Chondrocyte (in vitro differentiated cells): Measurements from ENCODE around the gene UCN3. TPM values are rescaled to one million over a fixed set of nuclear protein-coding genes. Genes with fewer than 3 reads are reported as not detected.

Source experiments
- DNase-seq: peaks from one replicate; pipeline ENCODE4 v3.0.0; 2021; ENCODE audit warnings: mixed read lengths, low spot score
- H3K27ac Mint-ChIP-seq: one replicate; pipeline ENCODE4 v1.8.0; 2021; ENCODE audit warnings: mild to moderate bottlenecking, moderate library complexity, mixed read lengths; ENCODE audit not compliant: unreplicated experiment
- H3K27me3 Mint-ChIP-seq: 2 replicates; pipeline ENCODE4 v1.8.0; 2021; ENCODE audit warnings: low read depth, mixed read lengths
- H3K36me3 Mint-ChIP-seq: 2 replicates; pipeline ENCODE4 v1.8.0; 2021; ENCODE audit warnings: low read depth, mixed read lengths
- H3K4me1 Mint-ChIP-seq: 2 replicates; pipeline ENCODE4 v1.8.0; 2021; ENCODE audit warnings: low read depth, mild to moderate bottlenecking, mixed read lengths
- H3K4me3 Mint-ChIP-seq: one replicate; pipeline ENCODE4 v1.8.0; 2021; ENCODE audit warnings: mild to moderate bottlenecking, moderate library complexity, mixed read lengths; ENCODE audit not compliant: unreplicated experiment
- H3K9me3 Mint-ChIP-seq: 2 replicates; pipeline ENCODE4 v1.8.0; 2021; ENCODE audit warnings: low read depth, mixed read lengths
- total RNA-seq: library from RNA; stranded (reverse); gene quantifications from 3 replicates; pipeline ENCODE4 v1.2.1, GENCODE V29; 2021
- TF ChIP-seq, protein P1 (sequence below): fragments of 200-600 bp; sonication (generic); IDR thresholded peaks from 2 replicates; pipeline ENCODE4 v1.5.0; 2021; ENCODE audit warnings: antibody characterized with exemption, mild to moderate bottlenecking, moderate library complexity

Gene UCN3
- total RNA-seq, 1 donor from 2014 or later = not detected

DNA sequence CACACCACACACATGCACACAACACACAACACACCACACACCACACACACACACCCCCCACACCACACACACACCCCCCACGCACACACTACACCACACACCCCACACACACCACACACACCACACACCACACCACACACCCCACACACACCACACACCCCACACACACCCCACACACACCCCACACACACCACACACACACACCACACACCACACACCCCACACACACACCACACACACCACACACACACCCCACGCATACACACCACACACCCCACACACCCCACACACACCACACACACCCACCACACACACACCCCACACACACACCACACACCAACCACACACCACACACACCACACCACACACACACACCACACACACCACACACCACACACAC, 16.4 kb downstream of the UCN3 start:
- Mint-ChIP-seq H3K4me1 (no peaks in the 10 kb centered on the region), H3K4me3 (no peak overlapping the region), H3K27ac (no peak overlapping the region), H3K27me3 (peaks cover 12% of the 10 kb centered on the region), H3K9me3 (no peaks in the 10 kb centered on the region), H3K36me3 (no peaks in the 10 kb centered on the region)
- TF ChIP-seq, protein P1, sequence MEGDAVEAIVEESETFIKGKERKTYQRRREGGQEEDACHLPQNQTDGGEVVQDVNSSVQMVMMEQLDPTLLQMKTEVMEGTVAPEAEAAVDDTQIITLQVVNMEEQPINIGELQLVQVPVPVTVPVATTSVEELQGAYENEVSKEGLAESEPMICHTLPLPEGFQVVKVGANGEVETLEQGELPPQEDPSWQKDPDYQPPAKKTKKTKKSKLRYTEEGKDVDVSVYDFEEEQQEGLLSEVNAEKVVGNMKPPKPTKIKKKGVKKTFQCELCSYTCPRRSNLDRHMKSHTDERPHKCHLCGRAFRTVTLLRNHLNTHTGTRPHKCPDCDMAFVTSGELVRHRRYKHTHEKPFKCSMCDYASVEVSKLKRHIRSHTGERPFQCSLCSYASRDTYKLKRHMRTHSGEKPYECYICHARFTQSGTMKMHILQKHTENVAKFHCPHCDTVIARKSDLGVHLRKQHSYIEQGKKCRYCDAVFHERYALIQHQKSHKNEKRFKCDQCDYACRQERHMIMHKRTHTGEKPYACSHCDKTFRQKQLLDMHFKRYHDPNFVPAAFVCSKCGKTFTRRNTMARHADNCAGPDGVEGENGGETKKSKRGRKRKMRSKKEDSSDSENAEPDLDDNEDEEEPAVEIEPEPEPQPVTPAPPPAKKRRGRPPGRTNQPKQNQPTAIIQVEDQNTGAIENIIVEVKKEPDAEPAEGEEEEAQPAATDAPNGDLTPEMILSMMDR = no peak
- DNase-seq = no peak

DNA sequence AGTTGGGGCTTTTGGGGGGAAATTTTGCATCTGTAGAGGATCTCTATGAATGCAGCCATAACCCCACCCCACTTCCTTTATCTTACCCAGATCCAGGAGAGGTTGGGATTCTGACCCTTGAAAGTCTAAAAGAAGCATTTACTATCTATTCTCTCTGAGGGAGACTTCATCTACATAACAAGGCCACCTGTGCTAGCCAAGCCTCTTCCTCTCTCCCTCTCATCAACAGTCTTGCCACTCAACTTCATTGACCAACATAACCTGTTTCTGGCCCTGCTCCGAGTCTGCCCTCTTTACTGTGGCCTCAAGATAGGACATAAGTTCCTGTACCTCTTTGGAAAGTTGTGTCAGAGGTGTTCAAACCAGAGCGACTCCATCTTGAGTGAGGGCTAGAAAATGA, 20.5 kb downstream of the UCN3 start:
- Mint-ChIP-seq H3K4me3 (no peak overlapping the region), H3K9me3 (peaks cover 19% of the 10 kb centered on the region), H3K36me3 (peaks cover 7% of the 10 kb centered on the region), H3K27ac (no peak overlapping the region), H3K27me3 (peaks cover 7% of the 10 kb centered on the region), H3K4me1 (no peaks in the 10 kb centered on the region)
- TF ChIP-seq, protein P1 = no peak
- DNase-seq = no peak

GRCh38 chr10:5387169-5387568, 22.4 kb downstream of the UCN3 start:
- Mint-ChIP-seq H3K4me3 (no peak overlapping the region), H3K27me3 (peaks cover 7% of the 10 kb centered on the region), H3K9me3 (peaks cover 39% of the 10 kb centered on the region)

GRCh38 chr10:5390607-5391205, 25.9 kb downstream of the UCN3 start:
- H3K9me3 Mint-ChIP-seq = peaks cover 47% of the 10 kb centered on the region
- DNase-seq = no peak
- peaks cover 13% of the 10 kb centered on the region for H3K36me3 Mint-ChIP-seq
- peaks cover 3% of the 10 kb centered on the region for H3K27me3 Mint-ChIP-seq
- TF ChIP-seq, protein P1 = no peak
- no peak overlapping the region for H3K27ac Mint-ChIP-seq
- no peaks in the 10 kb centered on the region for H3K4me1 Mint-ChIP-seq
- no peak overlapping the region for H3K4me3 Mint-ChIP-seq

More at GRCh38 chr10:5387169-5387568, 22.4 kb downstream of the UCN3 start:
- TF ChIP-seq, protein P1 = no peak
- no peaks in the 10 kb centered on the region for H3K4me1 Mint-ChIP-seq
- H3K27ac Mint-ChIP-seq = no peak overlapping the region
- H3K36me3 Mint-ChIP-seq = peaks cover 10% of the 10 kb centered on the region
- no peak for DNase-seq

- Mint-ChIP-seq H3K4me1 (no peaks in the 10 kb centered on the region), H3K27me3 (peaks cover 3% of the 10 kb centered on the region)
Observed at GRCh38 chr10:5391790-5392189, 27.0 kb downstream of the UCN3 start.

More at GRCh38 chr10:5391790-5392189, 27.0 kb downstream of the UCN3 start:
- H3K4me3 Mint-ChIP-seq = no peak overlapping the region
- H3K9me3 Mint-ChIP-seq = peaks cover 47% of the 10 kb centered on the region
- TF ChIP-seq, protein P1 = no peak
- peaks cover 13% of the 10 kb centered on the region for H3K36me3 Mint-ChIP-seq
- no peak overlapping the region for H3K27ac Mint-ChIP-seq
- DNase-seq = no peak
